ELR (cell line): ENCODE results near the gene CCNA2.

Experiments used
- DNase-seq: peaks from one replicate; pipeline ENCODE4 v3.0.0-alpha.2; 2015; ENCODE audit warnings: low read depth

CCNA2 gene

GRCh38 chr4:121801715-121802075 is 22.0 kb downstream of the CCNA2 start:
- DNase-seq: no peak

DNA sequence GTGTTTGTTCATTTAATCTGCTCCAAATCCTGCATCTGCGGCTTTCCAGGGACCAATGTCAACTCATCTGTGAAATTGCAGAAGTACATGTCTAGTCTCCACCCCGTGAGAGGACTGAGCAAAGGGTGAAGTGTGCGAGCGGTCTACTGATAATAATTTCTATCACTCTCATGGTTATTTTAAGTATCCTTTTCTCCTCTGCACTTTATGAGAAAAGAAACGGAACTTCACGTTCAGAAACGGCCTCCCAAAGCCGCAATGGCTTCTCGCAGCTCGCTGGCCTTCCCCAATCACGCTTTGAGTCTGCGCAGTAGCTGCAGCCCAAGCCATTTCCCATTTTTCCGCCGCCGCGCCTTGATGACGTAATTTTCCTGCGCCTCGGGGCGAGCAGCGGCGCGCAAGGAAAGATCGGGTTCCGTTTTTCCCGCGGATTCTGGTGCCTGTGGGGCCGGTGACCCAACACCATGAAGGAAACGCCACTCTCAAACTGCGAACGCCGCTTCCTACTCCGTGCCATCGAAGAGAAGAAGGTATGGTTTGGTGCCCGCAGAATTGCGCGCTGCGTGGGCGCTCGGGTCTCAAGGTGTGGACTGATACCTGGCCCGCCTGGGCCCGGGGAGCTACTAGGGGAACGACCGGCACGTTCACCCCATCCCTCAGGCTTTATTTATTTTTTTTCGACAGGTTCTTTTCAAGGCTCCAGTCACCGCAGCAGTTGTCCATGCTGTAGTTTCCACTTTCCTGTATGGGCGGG is 22.5 kb downstream of the CCNA2 start, which contains the start of gene EXOSC9:
Gene EXOSC9, plus strand, starts transcription at position 363 of the 754 bp plus-strand sequence. Its CDS starts 102 bp downstream, at position 465.
- DNase-seq: peak; percentile 94

GRCh38 chr4:121800638-121800960 is 23.1 kb downstream of the CCNA2 start:
- DNase-seq: no peak

- DNase-seq: no peak
These were observed 23.7 kb downstream of the CCNA2 start for GRCh38 chr4:121799867-121800501.

GRCh38 chr4:121799208-121799823 is 24.4 kb downstream of the CCNA2 start:
- DNase-seq: no peak

GRCh38 chr4:121796283-121796682 is 27.4 kb downstream of the CCNA2 start:
- DNase-seq: no peak

DNA sequence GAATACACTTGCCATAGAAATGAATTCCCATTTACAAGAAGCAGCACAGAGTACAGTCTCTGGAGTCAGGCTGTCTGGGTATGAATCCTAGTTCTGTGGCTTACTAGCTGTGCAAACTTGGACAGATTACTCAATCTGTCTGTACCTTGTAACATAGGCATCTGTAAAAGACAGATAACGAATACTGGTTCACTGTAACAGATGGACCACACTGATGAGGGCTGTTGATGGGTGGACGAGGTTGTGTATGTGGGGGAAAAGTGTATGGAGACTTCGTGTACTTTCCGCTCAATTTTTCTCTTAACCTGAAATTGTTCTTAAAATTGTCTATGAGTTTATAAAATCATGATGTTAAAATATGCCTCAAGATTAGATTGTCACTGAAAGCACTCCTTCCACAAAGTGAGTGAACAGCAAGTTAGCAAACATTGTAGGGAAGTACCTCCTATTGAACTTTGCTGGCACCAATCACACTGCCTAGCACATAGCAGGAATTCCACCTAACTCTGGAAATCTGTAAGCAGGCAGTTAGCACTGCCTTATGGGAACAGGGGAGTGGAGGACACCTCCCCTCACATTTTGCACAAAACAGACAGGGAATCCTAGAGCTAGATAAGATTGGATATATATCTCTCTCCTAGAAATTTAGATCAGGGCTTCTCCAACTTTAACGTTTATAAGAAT is 29.0 kb downstream of the CCNA2 start:
- DNase-seq: no peak

DNA sequence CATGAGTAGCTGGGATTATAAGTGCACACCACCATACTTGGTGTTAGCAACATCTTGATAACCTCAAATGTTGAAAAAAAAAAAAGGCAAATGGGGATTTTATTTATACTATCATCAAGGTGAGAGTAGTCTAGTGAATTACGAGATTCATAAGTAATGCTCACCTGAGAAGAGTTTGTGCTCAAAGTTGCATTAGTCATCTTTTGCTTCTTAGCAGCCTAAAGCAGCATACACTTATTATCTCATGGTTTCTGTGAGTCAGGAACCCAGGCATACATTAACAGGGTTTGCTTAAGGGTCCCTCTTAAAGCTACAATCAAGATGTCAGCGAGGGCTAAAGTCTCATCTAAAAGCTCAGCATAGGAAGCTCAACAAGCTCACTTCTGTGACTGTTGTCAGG is 30.7 kb downstream of the CCNA2 start:
- DNase-seq: no peak

GRCh38 chr4:121791481-121791880 is 32.2 kb downstream of the CCNA2 start:
- DNase-seq: peak; percentile 86

- peak; percentile 27 for DNase-seq
These were observed 32.7 kb downstream of the CCNA2 start for GRCh38 chr4:121790976-121791375.

GRCh38 chr4:121789960-121790829 is 33.5 kb downstream of the CCNA2 start:
- DNase-seq: peak; percentile 88

- peak; percentile 23 for DNase-seq
These were observed 34.2 kb downstream of the CCNA2 start for GRCh38 chr4:121789455-121789854.

DNA sequence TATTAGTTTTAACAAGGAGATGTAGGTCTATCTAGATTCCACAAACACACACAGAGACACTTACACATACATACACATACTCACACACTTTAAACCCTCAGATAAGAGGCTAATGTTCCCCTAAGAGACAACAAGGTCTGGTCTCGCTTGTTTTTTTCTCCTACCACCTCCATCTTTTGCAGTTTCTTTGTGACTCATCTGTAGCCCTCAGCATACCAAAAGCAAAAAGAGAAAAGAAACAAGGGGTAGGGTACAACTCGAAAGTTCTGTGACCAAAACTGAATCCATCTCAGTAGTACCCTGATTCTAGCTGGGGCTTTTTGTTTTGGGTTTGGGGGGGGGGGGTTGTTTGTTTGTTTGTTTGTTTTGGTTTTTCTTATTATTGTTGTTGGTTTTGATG is 34.8 kb downstream of the CCNA2 start:
- no peak for DNase-seq

DNA sequence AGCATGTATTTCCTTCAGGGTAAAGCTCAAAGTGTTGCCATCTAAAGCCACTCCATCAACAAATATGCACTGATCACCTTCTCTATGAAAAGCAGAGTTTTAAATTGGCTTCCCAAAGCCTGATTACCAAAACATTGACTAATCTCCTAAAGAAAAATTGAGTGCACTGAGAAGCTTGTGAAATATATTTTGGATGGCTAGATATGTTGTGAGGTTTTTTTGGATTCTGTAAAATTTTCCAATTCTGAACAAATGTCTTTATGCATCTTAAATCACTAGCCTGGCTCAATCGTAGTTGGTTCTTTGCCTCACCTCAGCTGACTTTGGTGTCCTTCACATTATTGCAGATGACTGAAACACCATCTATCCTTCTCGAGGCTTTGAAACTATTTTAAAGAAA is 37.5 kb downstream of the CCNA2 start:
- no peak for DNase-seq

DNA sequence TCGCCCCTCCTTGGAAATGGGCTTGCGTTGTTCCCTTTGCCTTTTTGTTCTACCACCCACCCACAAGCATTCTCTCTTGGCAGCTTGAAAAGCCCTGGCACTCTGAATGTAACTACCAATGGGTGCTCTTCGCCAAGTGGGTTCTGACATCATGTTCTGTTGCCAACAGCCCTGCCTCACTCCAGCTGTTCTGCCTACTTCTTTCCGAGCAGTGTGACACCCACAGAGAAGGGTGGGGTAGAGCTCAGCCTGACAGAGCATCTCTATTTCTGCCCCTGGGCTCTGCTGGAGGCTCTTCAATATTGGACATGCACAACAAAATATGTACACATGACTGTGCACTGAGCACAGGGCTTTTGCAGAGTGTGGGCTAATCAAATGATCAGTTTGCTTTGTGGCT is 38.2 kb downstream of the CCNA2 start:
- peak; percentile 26 for DNase-seq

DNA sequence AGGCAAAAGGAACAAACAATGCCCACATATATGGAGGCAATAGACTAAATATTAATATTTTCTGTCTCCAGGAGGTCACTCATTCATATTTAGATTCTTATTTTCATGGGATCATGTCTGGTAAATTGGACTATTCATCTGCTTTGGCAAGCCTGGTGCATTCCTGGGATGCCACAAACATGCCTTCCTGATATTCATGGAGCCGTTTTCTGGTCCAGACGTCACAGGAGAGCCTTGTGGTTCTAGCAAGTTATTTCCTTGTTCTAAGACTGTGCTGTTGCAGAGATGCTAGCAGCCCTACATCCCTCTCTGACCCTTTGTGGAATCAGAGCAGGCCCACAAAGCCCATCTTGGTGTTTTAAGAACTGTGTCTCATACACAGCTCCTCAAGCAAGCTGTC is 38.7 kb downstream of the CCNA2 start:
- DNase-seq: peak; percentile 94

DNA sequence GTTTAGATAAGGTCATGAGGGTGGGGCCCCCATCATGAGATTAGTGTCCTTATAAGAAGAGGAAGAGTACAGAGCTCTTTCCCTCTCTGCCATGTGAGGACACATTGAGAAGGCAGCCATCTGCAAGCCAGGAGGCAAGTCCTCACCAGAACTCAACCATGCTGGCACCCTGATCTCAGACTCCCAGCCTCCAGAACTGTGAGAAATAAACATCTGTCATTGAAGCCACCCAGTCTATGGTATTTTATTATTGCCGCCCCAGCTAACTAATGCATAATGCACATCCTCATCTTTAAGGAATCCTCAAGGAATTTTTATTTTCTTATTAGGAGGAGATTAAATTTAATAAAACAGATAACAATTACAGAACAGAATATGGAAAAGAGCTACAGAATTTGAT is 39.3 kb downstream of the CCNA2 start:
- DNase-seq: peak; percentile 48

GRCh38 chr4:121783210-121783609 is 40.5 kb downstream of the CCNA2 start:
- no peak for DNase-seq

DNA sequence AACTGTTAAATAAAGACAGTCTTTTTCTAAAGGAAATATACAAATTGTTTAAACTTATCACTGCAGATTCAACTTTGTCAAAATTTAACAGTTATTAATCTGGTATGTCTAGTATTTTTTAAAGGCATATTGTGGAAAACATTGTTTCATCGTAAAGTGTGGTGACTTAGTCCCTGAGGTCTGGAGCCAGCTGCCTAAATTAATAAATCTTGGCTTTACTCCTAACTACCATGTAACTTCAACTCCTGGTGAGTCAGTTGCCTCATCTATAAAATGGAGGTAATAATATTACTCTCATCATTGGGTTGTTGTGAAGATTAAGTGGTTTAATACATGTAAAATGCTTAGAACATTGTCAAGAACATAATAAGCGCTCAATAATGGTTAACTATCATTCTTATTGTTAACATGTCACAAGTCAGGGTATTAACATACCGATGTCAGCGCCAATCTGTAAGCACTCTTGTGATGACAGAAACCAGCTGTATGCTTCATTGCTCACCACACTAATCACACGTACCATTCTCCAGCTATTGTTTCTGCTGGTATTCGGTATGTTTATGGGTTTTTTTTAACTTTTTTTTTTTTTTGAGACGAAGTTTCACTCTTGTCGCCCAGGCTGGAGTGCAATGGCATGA is 44.6 kb downstream of the CCNA2 start:
- no peak for DNase-seq

DNA sequence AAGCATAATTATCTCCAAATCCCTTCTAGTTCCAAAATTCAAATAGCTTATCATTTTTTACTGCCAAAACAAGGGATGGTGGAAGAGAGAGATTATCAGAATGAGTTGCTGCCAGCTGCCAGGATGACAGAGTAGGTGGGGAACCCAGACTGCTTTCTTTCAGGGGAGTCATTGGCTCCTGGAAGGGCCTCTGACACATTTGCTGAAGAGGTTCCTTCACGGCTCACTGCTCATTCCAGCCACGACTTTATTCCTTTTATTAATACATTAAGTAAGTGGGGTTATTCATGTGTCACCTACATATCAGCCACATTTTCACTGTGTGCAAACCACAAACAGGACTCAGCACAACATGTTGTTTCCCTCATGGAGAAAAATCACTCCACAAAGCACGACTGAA is 46.1 kb downstream of the CCNA2 start:
- DNase-seq: no peak

DNA sequence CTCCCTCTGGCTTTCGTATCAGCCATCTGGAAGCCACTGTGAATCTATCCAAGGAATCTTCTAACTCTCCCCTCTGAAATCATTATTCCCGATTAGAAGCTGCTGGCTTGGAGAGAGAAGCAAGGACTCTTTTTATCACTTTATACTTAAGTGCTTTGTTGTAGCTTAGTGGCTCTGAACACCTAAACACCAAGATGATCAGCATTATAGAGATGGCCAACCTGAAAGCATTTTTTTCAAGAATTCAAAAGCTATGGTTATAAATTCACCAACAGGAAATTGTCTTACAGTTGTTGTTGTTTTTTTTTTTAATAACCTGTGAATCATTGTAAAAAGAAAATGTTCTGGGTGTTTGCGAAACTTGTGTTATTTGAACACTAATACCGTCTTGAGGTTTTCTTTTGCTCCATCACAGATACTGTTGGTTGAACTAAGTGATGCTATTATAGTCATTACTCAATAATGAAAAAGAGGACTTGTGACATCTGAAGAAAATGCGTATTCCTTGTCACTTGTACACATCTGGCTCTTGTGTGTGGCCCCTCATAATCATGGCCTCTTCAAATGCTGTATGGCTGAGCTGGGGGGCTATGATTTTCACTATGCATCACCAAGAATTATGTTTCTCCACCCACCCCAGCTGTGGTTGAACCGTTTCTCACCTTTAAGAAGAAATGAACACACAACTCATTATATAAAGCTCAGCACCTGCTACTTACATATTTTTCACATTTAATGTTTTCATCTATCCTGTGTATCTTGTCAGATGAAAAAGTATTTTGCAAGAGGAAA is 46.9 kb downstream of the CCNA2 start:
- no peak for DNase-seq
